Fibroblast of skin of abdomen (primary cell): Measurements from ENCODE around the gene PSD2.

Source experiments
- DNase-seq: peaks from one replicate; pipeline ENCODE4 v3.0.0-alpha.2; 2013

The PSD2 gene

DNA sequence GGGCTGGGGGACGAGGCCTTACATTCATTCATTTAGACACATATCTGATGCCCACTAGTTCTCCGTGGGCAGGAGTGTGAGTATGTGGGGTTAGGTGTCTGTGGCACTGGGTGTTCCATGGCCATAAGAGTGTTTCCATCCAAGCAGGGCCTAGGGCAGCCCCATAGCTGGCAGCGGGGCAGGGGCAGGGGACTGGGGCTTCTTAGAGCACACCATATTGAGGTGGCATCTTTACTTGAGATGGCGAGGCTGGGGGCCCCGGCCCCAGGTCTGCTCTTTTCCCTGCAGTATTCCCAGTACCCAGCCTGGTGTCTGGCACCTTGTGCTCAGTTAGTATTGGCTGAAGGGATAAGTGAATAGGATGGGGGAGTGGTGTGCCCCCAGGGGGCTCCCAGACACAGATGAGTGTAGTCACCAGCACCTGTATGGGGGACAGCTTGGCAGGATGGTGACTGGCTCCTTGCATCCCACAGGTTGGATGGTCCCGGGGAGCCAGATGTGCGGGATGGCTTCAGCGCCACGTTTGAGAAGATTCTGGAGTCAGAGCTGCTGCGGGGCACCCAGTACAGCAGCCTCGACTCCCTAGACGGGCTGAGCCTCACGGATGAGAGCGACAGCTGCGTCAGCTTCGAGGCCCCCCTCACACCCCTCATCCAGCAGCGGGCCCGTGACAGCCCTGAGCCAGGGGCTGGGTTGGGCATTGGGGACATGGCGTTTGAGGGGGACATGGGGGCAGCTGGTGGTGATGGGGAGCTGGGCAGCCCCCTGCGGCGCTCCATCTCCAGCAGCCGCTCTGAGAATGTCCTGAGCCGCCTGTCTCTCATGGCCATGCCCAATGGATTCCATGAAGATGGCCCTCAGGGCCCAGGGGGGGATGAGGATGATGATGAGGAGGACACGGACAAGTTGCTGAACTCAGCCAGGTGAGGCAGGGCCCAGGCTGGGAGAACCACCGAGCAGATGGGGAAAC is 17.5 kb downstream of the PSD2 start:
- DNase-seq = no peak

DNA sequence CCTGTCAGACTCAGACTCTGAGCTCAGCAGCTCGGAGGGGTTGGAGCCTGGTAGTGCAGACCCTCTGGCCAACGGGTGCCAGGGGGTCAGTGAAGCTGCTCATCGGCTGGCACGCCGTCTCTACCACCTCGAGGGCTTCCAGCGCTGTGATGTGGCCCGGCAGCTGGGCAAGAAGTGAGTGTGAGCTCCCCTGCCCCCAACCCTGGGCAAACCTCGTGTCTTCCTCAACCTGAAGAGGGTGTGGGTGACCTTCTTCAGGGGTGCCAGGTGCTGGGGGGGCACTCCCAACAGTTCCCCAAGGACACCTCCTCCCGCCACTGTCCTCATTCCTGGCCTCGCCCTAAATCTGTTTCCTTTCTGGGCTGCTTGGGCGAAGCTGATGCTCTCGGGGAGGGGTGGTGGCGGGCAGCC is 18.6 kb downstream of the PSD2 start:
- no peak for DNase-seq

GRCh38 chr5:139814704-139815280 is 19.2 kb downstream of the PSD2 start:
- DNase-seq = no peak

DNA sequence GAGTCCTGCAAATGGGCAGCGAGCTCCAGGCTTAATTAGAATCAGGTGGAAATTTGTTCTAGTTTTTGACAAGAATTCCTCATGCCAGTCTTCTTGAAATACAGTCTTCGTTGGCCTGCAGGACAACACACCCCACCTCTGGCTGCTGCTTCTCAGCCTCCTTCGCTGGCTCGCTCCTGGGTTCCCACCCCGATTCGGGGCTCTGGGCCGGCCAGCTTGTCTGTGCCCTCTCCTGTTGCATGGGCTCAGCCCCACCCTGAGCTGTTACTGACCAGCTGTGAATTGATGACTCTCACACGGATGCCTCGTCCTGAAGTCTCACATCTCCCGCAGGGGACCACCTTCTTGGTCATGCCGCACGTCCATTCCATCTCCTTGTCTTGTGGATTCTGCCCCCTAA is 21.0 kb downstream of the PSD2 start:
- DNase-seq = no peak

DNA sequence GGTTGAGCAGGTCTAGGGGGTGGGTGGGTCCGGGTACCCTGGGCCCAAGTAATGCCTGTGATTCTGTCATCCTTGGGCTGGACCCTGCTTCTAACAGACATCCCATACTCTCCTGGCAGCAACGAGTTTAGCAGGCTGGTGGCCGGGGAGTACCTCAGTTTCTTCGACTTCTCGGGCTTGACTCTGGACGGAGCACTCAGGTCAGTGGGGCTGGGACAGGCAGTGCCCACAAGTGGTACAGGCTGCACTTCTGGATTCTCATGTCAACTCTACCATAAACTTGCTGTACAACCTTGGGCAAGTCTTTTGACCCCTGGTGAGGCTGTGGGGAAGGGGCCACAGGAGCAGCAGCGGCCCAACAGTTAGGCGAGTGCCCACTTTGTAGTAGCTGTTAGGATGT is 21.8 kb downstream of the PSD2 start:
- no peak for DNase-seq

DNA sequence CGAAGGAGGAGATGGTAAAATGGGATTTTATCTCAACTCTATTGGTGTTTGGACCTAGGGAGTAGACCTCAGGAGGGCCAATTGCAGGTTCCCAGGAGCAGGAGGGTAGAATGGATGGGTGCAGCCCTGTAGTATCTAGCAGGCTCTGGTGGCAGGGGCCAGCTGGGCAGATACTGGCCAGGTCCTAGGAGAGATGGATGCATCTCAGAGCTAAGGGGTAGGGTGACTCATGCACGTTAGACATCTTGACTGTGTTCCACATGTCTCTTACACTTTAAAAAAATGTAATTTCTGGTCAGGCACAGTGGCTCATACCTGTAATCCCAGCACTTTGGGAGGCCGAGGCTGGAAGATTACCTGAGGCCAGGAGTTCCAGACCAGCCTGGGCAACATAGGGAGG is 22.4 kb downstream of the PSD2 start:
- DNase-seq = no peak

GRCh38 chr5:139820130-139820529 is 24.5 kb downstream of the PSD2 start:
- DNase-seq = no peak

GRCh38 chr5:139820606-139821005 is 25.0 kb downstream of the PSD2 start:
- no peak for DNase-seq

DNA sequence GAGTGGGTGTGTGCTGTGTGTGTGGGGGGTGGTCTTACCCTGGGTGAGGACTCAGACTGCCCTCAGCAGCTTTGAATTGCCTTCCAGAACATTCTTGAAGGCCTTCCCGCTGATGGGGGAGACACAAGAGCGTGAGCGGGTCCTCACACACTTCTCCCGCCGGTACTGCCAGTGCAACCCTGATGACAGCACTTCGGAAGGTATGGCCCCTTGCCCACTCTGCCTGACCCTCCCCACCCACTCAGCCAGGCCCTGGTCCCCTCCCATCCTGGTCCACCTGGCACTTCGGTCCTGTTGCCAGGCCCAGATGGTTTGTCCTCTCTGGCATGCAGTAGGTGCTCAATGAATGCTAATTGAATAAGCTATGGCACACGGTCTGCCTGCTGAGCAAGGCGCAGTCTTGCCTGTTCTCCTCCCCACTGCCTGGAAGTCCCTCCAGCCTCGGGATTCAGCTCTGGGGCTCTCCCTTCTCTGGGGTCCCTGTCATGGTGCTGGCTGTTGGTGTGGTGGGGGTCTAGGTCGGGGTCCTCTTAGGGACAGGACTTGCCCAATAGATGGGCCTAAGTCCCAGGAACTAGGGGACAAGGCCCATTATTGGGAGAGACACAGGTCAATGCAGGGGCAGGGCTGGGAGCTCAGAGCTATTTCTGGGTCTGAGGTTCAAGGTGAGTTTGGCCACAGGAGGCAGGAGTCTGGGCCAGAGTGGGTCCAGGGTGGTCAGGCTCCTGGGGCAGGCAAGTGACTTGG is 26.4 kb downstream of the PSD2 start:
- DNase-seq = no peak

DNA sequence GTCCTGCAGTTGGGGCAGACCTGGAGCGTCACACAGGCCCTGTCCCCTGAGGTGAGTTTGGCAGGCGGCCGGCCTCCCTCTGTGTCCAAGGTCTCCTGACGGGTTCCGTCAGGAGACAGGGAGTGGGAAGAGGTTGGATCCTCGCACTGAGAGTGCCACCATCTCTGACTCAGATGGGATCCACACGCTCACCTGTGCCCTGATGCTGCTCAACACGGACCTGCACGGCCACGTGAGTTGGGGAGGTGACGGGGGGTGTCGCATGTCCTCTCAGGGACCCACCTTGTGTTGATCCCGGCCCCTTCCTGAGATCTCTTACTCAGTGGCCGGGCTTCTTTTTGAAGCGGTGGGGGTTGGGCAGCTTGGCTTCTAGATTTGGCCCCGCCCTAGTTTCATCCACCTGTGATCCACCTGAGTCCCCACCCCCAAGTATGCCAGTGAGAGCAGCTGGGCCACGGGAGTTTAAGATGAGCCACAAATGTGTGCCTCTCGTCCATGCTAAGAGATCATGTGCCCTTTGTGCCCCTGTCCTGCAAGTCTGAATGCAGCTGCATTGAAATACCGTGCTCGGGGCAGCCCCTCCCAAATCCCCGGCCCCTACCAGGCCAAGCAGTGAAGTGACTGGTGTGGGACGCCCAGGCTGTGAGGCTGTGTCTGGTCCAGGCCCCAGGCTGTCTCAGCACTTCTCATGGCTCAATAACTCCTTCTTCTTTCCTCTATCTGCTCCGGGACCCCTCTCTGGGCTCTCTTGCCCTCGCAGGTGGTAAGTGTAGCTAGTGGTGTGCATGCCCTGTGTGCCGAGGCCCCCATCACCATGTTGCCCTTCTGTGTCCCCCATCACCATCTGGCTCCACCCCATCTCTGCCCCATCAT is 27.2 kb downstream of the PSD2 start:
- DNase-seq = no peak

- DNase-seq = no peak
Observed at GRCh38 chr5:139823757-139824355, 28.2 kb downstream of the PSD2 start.

GRCh38 chr5:139825690-139826089 is 30.1 kb downstream of the PSD2 start:
- DNase-seq = no peak

DNA sequence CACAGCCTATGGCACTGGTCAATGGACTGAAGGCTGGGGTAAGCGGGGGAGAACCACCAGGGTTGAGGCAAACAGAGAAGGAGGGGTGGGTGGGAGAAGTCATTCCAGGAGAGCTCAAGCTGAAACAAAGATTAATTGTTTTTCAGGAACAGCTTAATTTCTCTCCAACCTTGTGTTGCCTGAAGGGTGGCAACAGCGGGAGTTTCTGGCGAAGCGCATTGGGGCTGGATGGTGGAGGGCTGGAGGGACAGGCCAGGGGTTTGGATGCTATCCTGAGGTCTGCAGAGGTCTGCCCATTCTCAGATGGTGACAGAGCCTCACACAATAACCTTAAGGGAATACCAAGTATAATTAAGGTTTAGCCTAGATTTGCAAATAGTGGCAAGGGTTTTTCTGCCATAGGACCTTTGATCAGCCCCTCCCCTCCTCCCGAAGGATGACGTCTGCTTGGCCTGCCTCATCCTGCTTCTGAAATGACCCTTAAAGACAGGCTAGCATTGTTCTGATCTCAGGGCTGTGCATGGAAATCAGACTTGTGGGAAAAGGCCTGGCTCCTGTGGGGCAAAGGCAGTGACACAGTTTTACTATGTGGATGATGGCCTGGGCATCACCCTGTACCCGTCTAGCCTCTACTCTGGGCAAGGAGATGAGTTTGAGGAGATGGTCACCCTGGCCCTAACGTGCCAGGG is 32.7 kb downstream of the PSD2 start:
- DNase-seq = no peak

GRCh38 chr5:139829471-139829870 is 33.9 kb downstream of the PSD2 start:
- DNase-seq = no peak

- no peak for DNase-seq
Observed at GRCh38 chr5:139831624-139832023, 36.0 kb downstream of the PSD2 start.

DNA sequence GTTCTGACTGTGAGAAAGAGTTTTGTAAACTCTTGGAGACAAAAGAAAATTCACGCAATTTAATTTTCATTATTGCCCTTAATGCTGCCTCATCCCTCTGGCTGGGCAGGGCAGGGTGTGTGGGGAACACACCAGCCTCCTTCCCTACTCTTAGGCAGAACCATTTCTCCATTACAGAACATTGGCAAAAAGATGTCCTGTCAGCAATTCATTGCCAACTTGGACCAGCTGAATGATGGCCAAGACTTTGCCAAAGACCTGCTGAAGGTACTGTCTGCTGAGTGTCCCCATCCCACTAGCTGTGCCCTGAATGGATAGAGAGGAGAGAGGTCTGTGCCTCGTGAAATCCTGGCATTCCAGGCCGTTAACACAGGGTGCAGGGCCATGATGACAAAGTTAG is 37.9 kb downstream of the PSD2 start:
- DNase-seq = no peak

- no peak for DNase-seq
Observed at GRCh38 chr5:139835656-139836055, 40.0 kb downstream of the PSD2 start.

- no peak for DNase-seq
Observed at GRCh38 chr5:139836469-139837208, 41.0 kb downstream of the PSD2 start.

- no peak for DNase-seq
Observed at GRCh38 chr5:139837711-139838380, 42.2 kb downstream of the PSD2 start.
